Thoracic aorta (tissue), 2 donors: Measurements from ENCODE around the gene KLHL24. TPM values are rescaled to one million over a fixed set of nuclear protein-coding genes. Genes with fewer than 3 reads are reported as not detected.

ENCODE experiments used
- ATAC-seq: fragments of 150-250 bp; one replicate; pipeline ENCODE4 v1.8.0; 2017; ENCODE audit warnings: low read depth; ENCODE audit not compliant: insufficient number of reproducible peaks, low FRiP score
- DNase-seq: peaks from one replicate; pipeline ENCODE4 v3.0.0-alpha.2; 2020; ENCODE audit warnings: low spot score
- H3K27ac ChIP-seq, 2 donors: fragments of 200-600 bp; sonication (generic); 1 replicate in 1 of 2; 2 replicates in 1 of 2; pipeline ENCODE4 v1.5.1; 2016; ENCODE audit warnings: mild to moderate bottlenecking in 2 of 2, moderate library complexity in 2 of 2
- H3K27me3 ChIP-seq: fragments of 200-600 bp; sonication (generic); replicated peaks from 2 replicates; pipeline ENCODE4 v1.6.0; 2016; ENCODE audit warnings: mild to moderate bottlenecking; ENCODE audit not compliant: insufficient read depth
- H3K36me3 ChIP-seq: fragments of 200-600 bp; sonication (generic); one replicate; pipeline ENCODE4 v1.5.1; 2016
- H3K4me1 ChIP-seq, 2 donors: fragments of 200-600 bp; sonication (generic); 1 replicate in 1 of 2; 2 replicates in 1 of 2; pipeline versions ENCODE4 v1.5.1 to v1.6.0; 2016; ENCODE audit warnings: low read depth in 2 of 2, mild to moderate bottlenecking in 1 of 2; ENCODE audit not compliant: control insufficient read depth in 1 of 2
- H3K4me3 ChIP-seq: fragments of 200-600 bp; sonication (generic); 2 replicates; pipeline ENCODE4 v1.5.1; 2016; ENCODE audit warnings: mild to moderate bottlenecking
- H3K9me3 ChIP-seq: fragments of 200-600 bp; sonication (generic); 2 replicates; pipeline ENCODE4 v1.5.1; 2016
- total RNA-seq, 2 donors: library from RNA; depleted of rRNA; stranded (reverse); fragments of >200 nt; gene quantifications; one replicate each; pipeline versions ENCODE4 v1.1.0 to v1.2.3, GENCODE V29; 2016
- TF ChIP-seq, protein P1 (sequence below): fragments of 200-600 bp; sonication (generic); IDR thresholded peaks from one replicate; pipeline ENCODE4 v1.5.1; 2019; ENCODE audit warnings: antibody characterized with exemption

The KLHL24 gene
- total RNA-seq, 2 donors from 2014 or later = 42.6 to 91.7 TPM

GRCh38 chr3:183725387-183725786 is 90.0 kb downstream of the KLHL24 start:
- ATAC-seq = no peak
- no peak overlapping the region for H3K4me3 ChIP-seq
- H3K27ac ChIP-seq = no peak overlapping the region
- no peaks in the 10 kb centered on the region for H3K4me1 ChIP-seq
- no peaks in the 10 kb centered on the region for H3K27me3 ChIP-seq
- H3K36me3 ChIP-seq = peaks cover 57% of the 10 kb centered on the region
- H3K9me3 ChIP-seq = no peaks in the 10 kb centered on the region
- TF ChIP-seq, protein P1, sequence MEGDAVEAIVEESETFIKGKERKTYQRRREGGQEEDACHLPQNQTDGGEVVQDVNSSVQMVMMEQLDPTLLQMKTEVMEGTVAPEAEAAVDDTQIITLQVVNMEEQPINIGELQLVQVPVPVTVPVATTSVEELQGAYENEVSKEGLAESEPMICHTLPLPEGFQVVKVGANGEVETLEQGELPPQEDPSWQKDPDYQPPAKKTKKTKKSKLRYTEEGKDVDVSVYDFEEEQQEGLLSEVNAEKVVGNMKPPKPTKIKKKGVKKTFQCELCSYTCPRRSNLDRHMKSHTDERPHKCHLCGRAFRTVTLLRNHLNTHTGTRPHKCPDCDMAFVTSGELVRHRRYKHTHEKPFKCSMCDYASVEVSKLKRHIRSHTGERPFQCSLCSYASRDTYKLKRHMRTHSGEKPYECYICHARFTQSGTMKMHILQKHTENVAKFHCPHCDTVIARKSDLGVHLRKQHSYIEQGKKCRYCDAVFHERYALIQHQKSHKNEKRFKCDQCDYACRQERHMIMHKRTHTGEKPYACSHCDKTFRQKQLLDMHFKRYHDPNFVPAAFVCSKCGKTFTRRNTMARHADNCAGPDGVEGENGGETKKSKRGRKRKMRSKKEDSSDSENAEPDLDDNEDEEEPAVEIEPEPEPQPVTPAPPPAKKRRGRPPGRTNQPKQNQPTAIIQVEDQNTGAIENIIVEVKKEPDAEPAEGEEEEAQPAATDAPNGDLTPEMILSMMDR = no peak
- no peak for DNase-seq

- no peak overlapping the region for H3K27ac ChIP-seq
- ATAC-seq (no peak), DNase-seq (no peak)
- H3K4me1 ChIP-seq = no peaks in the 10 kb centered on the region
- H3K27me3 ChIP-seq = no peaks in the 10 kb centered on the region
- TF ChIP-seq, protein P1 = no peak
- H3K36me3 ChIP-seq = peaks cover 42% of the 10 kb centered on the region
- H3K4me3 ChIP-seq = no peak overlapping the region
- H3K9me3 ChIP-seq = no peaks in the 10 kb centered on the region
Observed at GRCh38 chr3:183728204-183728603, 92.8 kb downstream of the KLHL24 start.

- no peaks in the 10 kb centered on the region for H3K27me3 ChIP-seq
- TF ChIP-seq, protein P1 = no peak
- DNase-seq (no peak), ATAC-seq (no peak)
- H3K4me1 ChIP-seq = no peaks in the 10 kb centered on the region
- peaks cover 41% of the 10 kb centered on the region for H3K36me3 ChIP-seq
- no peak overlapping the region for H3K27ac ChIP-seq
- no peak overlapping the region for H3K4me3 ChIP-seq
- no peaks in the 10 kb centered on the region for H3K9me3 ChIP-seq
Observed at GRCh38 chr3:183730361-183730760, 94.9 kb downstream of the KLHL24 start.

DNA sequence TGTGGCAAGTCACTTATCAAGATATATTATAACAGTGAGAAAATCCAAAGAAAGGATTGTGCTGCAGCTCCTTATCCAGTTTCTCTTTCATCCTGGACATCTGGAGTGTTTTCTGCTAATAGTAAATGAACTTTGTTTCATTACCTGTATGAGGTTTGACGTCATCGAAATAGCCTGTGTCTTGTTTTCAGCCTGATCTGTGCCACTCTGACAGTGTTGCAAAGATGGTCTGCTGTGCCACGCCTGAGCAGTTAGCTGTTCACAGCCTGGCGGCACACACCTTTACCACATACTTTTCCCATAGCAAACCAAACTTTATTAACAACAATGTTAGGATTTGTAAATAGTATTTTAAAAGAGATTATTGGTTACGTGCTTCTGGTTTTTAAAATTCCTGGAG is 96.2 kb downstream of the KLHL24 start:
- Histone ChIP-seq H3K9me3 (no peaks in the 10 kb centered on the region), H3K4me3 (no peak overlapping the region), H3K36me3 (peaks cover 31% of the 10 kb centered on the region), H3K27ac (no peak overlapping the region), H3K4me1 (no peaks in the 10 kb centered on the region), H3K27me3 (no peaks in the 10 kb centered on the region)
- ATAC-seq (no peak), DNase-seq (no peak)
- TF ChIP-seq, protein P1 = no peak

GRCh38 chr3:183733553-183733952 is 98.1 kb downstream of the KLHL24 start:
- H3K36me3 ChIP-seq = peaks cover 21% of the 10 kb centered on the region
- H3K4me3 ChIP-seq = no peak overlapping the region
- H3K27me3 ChIP-seq = no peaks in the 10 kb centered on the region
- no peaks in the 10 kb centered on the region for H3K4me1 ChIP-seq
- DNase-seq = no peak
- TF ChIP-seq, protein P1 = no peak
- H3K27ac ChIP-seq = no peak overlapping the region
- H3K9me3 ChIP-seq = no peaks in the 10 kb centered on the region
- ATAC-seq = no peak

Other genes with a start within 250 kb of the KLHL24 start
- gene MCF2L2, start 207.0 kb upstream of the KLHL24 start, total RNA-seq = 1 to 10 TPM in 1 of 2 donors, under 1 TPM in 1; 0.85 to 1.5 TPM
- 10 to 100 TPM in 1 of 2 donors, 1 to 10 TPM in 1; 6.6 to 10.2 TPM for gene KLHL6, start 79.9 kb upstream of the KLHL24 start, total RNA-seq
- gene YEATS2, start 62.2 kb downstream of the KLHL24 start, total RNA-seq = 10 to 100 TPM; 25.3 to 34.2 TPM
- 1 to 10 TPM; 4.3 to 9.5 TPM for gene MAP6D1, start 190.0 kb downstream of the KLHL24 start, total RNA-seq
- gene PARL, start 249.3 kb downstream of the KLHL24 start, total RNA-seq = 10 to 100 TPM; 36.4 to 44.5 TPM